ENCODE results near the gene NOL3.
"Not testable (repeated sequence)": the region's sequence is repeated elsewhere in the genome, so short reads cannot be mapped to it uniquely, and the experiment has no call there.

Gene NOL3
- total RNA-seq: 1.7 to 2.3 reads per million in 2 donors

- no peak for DNase-seq
Measured at GRCh38 chr16:67170168-67170948, at the start of gene NOL3. TSS of gene NOL3 (plus strand) at chr16:67170538.

GRCh38 chr16:67122799-67123198, 47.5 kb upstream of the NOL3 start:
- not testable (repeated sequence) for DNase-seq

GRCh38 chr16:67128417-67128816, 41.9 kb upstream of the NOL3 start:
- no peak for DNase-seq

- DNase-seq: no peak
Measured at GRCh38 chr16:67128887-67129286, 41.5 kb upstream of the NOL3 start.

GRCh38 chr16:67129422-67129821, 40.9 kb upstream of the NOL3 start:
- no peak for DNase-seq

GRCh38 chr16:67137605-67138004, 32.7 kb upstream of the NOL3 start:
- DNase-seq: no peak

GRCh38 chr16:67141391-67141790, 28.9 kb upstream of the NOL3 start:
- DNase-seq: no peak

- DNase-seq: no peak
Measured at GRCh38 chr16:67142342-67142741, 28.0 kb upstream of the NOL3 start.

GRCh38 chr16:67144943-67145342, 25.4 kb upstream of the NOL3 start:
- DNase-seq: no peak

- no peak for DNase-seq
Measured at GRCh38 chr16:67145746-67146145, 24.6 kb upstream of the NOL3 start.

- no peak for DNase-seq
Measured at GRCh38 chr16:67146523-67147357, 23.6 kb upstream of the NOL3 start.

- DNase-seq: no peak
Measured at GRCh38 chr16:67147437-67148140, 22.7 kb upstream of the NOL3 start.

GRCh38 chr16:67148221-67148620, 22.1 kb upstream of the NOL3 start:
- DNase-seq: no peak

GRCh38 chr16:67148656-67149275, 21.6 kb upstream of the NOL3 start:
- DNase-seq: no peak

- DNase-seq: no peak
Measured at GRCh38 chr16:67149276-67150046, 20.9 kb upstream of the NOL3 start.

- DNase-seq: no peak
Measured at GRCh38 chr16:67150047-67150832, 20.1 kb upstream of the NOL3 start.

GRCh38 chr16:67150833-67151396, 19.4 kb upstream of the NOL3 start, which contains the start of gene B3GNT9:
TSS of gene B3GNT9 (minus strand) at chr16:67150998. CDS start at chr16:67150485, 513 bp downstream.
- no peak for DNase-seq

- DNase-seq: no peak
Measured at GRCh38 chr16:67151431-67152097, 18.8 kb upstream of the NOL3 start.

GRCh38 chr16:67154578-67155294, 15.6 kb upstream of the NOL3 start:
- DNase-seq: no peak
